GM19240 (cell line): ENCODE results near the gene PLEK2.

Experiments used
- DNase-seq: peaks from one replicate; pipeline ENCODE4 v3.0.0; 2011; ENCODE audit warnings: low spot score; ENCODE audit not compliant: insufficient read length

PLEK2 gene

DNA sequence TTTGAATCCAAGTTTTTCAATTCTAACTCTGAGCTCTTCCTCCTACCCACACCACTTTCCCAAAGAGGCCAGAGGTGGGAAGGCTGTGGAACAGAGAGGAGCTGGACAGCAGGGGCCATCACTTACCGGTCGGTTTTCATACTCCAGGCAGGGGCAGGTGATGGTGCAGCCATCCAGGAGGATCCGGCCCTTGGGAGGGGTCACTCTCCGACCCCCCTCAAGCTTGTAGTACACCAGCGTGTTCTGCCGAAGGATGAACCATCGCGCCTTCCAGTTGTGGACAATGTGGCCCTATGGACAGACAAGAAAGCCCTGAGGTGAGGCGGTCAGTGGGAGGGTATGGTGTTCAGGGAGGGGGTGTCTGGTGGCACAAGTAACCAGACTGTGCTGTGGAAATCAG is 14.4 kb downstream of the PLEK2 start:
- DNase-seq, result no peak

DNA sequence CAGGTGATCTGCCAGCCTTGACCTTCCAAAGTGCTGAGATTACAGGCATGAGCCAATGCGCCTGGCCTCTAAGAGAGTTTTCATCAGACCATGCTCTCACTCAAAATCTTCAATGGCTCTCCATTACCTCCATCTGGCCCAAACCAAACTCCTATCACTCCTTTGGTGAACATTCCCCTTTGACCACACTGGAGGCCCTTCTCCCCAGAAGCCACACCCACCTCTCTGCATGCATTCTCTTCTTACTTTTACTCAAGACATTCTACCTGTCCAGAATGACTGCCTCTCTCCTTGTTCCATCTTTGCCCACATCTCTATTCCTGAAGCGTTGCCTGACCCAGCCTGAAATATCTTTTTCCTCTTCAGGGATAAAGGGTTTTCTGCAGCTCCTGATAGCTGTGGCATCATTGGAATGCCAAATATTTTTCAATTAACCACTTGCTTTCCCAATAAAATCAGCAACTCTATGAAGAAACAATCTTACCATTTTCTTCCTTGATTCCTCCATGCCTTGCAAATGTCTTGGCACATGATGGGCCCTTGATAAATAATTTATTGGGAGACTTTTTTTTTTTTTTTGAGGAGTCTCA is 15.5 kb downstream of the PLEK2 start:
- DNase-seq, result no peak

DNA sequence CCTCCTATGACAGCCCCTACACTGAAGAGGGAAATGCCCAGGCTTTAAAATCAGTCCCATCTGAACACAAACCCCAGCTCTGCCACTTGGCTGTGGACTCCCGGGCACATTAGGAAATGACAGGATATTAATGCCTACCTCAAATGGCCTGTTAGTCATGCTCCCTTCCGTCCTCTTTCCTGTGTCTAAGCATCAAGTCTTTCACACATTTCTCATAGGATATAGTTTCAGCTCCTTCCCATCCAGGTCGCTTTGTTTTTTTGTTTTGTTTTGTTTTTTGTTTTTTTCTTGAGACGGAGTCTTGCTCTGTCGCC is 16.1 kb downstream of the PLEK2 start:
- no peak for DNase-seq

DNA sequence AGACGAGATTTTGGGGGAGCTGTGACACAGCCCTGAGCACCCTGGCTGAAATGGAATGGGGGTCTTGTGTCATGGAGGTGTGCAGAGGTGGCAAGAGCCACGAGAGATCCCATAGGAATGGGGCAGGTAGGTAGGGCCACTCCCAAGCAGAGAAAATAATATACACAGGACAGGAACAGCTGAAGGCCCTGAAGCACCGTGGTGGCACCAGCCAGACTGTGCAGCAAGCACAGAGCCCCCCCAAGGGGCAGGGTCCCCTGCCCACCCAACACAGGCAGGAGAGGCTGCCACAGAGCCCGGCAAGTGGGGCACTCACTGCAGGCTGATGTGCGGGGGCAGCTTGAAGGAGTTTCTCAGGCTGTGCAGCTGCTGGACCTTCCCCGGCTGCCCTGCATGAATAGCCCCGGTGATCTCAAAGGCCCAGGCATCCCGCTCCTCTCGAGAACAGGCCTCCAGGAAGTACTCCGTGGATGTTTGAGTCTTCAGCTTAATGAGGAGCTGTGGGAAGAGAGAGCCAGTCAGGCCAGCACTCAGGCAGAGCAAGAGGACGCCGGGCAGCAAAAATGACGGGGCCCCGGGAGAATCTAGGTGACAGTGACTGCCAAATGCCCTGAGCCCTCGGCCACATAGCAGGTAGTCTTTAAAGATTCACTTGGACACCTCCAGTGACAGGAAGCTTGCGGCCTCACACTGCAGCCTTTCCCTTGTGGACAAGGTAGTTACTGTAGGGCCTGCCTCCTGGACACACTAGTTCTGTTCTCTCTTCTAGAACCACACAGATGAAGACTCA is 16.7 kb downstream of the PLEK2 start:
- no peak for DNase-seq

DNA sequence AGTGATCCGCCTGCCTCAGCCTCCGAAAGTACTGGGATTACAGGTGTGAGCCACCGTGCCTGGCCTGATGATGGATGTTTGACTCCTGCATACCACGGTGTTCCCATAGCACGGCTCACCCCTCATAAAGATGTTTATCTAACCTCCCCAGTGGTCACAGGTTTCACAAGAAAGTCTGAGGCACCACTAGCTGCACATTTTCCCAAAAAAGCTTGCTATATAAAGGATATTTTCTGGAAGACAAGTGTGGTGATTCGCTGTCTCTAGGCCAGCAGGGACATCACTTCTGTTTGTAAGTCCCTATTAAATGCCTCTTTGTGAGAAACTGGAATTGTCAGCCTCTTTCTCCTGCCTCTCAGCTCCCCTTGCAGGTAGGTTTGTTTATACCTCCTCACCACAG is 18.3 kb downstream of the PLEK2 start:
- DNase-seq, result no peak

DNA sequence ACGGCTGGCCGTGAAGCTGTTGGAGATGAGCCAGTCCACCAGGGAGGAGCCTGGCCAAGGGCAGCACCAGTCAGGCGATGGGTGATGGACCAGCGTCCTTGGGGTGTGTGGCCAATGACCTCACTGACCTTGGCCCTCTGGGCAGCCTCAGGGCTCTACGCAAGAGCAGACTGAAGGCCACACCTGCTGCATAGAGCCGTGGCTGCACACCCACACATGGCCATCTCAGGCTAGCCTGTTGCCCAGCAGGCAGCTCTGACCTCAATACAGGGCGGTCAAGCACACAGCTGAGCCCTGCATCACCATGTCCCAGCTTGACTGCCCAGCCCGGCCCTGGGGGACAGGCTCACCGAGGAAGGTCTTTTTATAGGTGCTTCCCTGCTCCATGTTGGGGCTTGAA is 19.2 kb downstream of the PLEK2 start:
- no peak for DNase-seq

DNA sequence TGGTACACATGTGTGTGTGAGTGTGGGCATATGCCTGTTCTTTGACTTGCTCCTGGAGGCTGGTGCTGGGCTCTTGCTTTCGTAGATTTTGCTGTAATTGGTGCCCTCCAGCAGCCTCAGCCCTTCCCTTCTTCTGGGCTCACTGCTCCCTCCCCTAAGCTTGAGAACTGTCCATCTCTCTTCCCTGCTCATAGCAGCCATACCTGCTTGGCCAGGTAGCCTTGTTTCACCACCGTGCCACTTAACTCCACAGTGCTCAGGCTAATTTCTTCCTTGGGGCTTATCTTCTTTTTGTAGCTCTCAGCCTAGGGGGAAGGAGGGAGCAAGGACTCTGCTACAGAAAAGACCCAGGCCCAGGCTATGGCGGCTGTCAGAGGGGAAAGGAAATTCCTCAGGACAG is 19.8 kb downstream of the PLEK2 start:
- no peak for DNase-seq

DNA sequence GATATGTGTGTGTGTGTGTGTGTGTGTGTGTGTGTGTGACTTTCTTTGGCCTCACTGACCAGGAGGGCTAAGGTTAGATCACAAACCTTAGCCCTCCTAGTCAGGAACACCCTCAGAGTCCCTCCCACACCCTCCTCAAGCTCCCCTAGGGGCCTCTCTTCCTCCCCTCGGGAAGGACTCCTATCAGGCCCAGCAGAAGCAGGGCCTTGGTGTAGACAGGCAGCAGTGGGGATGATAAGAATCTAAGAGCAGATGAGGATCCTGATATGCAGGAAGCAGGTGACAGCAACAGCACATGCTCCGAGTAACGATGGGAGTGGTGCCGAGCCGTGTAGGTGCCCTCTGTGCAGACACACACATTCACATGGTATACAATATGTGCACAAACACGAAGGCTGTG is 20.7 kb downstream of the PLEK2 start:
- DNase-seq, result no peak

DNA sequence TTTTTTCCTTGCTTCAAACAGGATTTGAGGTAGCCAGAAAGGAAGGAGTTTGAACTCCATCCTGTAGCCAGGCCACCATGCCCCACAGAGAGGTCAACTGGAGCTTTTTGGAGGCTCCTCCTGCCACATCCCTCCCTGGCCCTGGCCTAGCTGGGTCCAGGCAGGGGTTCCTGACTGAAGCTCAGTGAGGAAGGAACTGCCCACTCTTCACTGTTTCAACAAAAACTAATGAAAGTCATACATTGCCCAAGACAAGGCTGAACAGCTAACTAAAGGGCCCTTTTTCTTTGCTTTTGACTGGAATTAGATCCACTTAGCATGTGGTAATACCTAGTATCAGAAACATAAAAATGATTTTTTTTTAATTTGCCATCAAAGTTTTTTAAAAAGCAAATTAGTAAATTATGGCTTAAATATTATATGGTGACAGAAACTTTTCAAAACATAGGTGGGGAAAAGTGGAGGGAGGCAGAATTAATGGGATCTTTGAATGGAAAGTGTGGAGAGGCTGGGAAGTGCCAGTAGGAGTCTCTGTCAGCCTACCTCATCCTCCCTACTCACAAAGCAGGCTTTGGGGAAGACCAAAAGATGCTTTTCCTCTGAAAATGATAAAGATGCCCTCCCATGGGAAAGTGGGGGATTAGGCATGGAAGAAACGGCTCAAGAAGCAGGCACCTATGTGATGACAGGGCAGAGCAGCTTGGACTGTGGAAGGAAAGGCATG is 22.0 kb downstream of the PLEK2 start:
- DNase-seq, result no peak

DNA sequence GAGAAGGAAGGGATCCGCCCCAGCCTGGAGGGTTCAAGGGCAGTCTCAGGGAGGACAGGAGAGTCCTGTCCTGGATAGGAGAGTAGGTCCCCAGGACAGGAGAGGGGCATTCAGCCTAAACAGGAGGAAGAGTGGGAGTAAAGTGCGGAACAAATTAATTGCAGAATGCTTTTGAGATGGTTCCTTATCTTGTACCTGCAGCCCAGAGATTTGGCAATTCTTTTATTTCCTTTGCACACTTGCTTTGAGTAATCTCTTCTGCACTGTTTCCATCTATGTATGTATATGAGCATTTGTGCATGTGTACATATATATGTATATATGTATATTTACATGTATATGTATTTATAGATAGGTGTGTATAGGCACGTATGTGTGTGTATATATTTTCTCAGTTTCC is 22.7 kb downstream of the PLEK2 start:
- no peak for DNase-seq

DNA sequence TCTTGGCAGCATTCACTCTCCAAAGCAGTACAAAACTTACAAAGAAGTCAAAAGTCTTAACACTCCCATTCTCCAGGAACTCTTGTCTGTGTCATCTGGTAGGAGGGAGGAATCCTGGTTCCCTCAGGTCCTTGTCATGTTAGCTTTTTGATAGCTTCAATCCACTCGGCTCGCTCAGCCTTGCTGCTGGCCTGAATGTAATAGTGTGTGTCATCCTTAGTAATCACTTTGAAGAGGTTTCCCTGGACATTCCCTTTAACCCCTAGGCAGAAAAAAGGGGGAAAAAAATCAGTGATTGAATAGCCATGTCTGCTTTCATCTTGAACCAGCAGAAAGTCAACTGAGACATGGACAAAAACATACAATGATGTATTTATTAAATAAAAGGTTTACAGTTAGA is 24.8 kb downstream of the PLEK2 start:
- no peak for DNase-seq

DNA sequence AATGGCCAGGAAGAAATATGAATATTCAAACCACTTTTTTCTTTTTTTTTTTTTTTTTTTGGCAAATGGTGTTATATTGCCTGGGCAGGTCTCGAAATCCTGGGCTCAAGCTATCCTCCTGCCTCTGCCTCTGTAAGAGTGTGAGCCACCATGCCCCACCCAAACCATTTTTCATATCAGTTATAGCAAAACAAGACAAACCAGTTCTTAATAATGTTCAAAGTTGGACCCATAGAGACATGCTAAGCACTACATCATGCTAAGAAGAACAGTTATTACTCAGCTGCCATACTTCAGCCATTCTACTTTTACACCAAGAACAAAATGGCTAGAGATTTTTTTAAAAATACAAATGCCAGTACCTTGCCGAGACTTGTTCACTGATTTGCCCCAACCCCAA is 26.3 kb downstream of the PLEK2 start:
- no peak for DNase-seq

DNA sequence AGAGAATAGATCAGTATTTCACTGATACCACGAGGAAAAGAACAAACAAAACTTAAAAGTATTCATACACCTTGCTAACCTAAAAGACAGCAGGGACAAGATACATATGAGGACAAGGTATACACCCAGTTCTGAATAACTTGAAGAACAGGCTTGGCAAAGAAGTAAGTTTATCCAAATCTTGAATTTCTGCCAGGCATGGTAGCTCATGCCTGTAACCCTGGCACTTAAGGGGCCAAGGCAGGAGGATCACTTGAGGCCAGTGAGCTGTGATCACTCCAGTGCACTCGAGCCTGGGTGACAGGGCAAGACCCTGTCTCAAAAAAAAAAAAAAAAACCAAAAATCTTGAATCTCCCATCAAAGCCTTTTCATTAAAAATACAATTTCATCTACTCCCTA is 26.8 kb downstream of the PLEK2 start:
- DNase-seq, result no peak

DNA sequence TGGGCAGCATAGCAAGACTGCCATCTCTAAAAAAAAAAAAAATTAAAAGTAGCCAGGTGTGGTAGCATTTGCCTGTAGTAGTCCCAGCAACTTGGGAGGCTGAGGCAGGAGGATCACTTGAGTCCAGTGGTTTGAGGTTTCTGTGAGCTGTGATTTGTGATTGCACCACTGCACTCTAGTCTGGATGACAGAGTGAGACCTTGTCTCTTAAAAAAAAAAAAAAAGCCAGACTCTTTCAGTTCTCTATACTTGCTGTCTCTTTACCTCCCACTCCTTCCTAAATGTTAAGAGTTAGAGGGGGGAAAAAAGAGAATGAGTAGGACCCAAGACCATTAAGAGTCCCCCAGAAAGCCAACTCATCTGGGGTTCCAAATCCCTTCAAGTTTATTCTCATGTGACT is 34.0 kb downstream of the PLEK2 start:
- no peak for DNase-seq

DNA sequence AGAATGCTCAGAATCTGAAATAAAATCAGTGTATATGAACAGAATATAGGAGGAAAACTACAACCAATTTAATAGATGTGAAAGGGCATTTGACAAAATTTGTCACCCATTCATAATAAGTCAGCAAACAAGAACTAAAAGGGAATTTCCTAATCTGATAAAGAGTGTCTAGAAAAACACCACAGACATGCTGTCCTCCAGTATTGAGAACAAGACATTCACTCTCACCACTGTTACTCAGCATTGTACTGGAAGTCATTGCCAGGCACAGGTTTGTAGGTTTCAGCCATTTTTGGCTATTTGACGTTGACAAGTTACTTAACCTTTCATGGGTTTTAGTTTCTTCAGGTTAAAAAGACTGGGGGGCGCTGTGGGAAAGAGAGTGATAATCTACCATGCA is 38.6 kb downstream of the PLEK2 start:
- no peak for DNase-seq

DNA sequence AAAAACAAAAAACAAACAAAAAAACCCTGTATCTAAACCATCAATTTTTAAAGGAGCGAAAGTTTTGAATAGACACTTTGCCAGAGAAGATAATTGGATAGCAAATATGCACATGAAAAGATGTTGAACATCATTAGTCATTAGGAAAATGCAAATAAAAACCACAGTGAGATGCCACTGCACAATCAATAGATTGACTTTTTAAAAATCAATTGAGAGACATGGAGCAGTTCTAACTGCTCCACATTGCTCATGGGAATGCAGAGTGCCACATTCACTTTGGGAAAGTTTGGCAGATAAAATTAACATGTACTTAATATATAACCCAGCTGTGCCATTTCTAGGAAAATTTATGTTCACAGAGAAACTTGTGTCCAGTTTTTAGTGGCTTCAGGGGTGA is 39.1 kb downstream of the PLEK2 start:
- DNase-seq, result no peak

DNA sequence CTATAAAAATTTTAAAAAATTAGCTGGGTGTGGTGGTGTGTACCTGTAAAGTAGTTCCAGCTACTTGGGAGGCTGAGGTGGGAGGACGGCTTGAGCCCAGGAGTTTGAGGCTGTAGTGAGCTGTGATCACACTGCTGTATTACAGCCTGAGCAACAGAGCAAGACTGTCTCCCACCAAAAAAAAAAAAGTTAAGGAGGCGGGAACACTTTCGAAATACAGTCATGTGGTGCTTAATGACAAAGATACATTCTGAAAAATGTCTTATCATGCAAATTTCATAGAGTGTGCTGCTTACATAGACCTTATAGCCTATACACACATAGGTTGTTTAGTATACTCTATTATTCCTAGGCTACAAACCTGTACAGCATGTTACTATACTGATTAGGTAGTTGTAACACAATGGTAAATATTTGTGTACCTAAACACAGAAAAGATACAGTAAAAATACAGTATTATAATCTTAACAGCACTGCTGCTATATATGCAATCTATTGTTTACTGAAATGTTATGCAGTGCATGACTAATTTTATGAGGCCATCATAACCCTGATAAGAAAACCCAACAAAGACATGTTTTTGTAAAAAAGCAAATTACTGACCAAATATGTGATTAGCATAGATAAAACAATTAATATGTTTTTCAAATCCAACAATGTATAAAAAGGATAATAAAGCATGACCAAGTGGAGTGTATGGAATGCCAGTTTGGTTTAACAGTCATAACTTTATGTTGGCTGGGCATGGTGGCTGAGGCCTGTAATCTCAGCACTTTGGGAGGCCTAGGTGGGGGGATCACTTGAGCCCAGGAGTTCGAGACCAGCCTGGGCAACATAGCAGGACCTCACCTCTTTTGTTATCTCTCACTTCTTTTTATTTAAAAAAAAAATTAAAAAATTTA is 40.5 kb downstream of the PLEK2 start:
- DNase-seq, result no peak

DNA sequence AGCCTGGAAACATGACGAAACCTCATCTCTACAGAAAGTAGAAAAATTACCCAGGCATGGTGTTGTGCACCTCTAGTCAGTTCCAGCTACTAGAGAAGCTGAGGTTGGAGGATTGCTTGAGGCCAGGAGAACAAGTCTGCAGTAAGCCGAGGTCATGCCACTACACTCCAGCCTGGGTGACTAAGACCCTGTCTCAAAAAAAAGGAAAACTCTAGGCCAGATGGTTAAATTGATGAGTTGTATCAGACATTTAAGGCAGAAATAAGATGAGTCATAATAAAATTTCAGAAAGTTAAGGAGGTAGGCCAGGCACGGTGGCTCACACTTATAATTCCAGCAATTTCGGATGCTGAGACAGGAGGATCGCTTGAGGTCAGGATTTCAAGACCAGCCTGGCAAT is 41.1 kb downstream of the PLEK2 start:
- DNase-seq, result no peak

DNA sequence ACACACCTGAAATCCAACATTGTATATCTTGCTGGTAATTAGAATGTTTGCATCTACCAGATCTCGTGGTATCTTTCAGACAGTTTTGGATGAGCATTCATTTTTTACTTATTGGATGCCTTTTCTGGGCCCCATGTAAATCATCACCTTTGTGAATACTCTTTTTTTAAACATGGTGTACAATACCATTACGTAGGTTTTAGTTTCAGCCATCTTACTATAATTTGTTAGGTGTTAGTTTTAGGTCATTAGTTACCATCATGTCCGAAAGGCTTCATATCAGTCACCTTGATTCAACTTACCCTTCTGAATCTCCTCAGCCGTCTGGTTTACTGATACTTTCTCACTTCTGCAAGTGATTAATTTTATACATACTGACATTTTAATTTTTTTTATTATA is 46.5 kb downstream of the PLEK2 start:
- DNase-seq, result no peak

DNA sequence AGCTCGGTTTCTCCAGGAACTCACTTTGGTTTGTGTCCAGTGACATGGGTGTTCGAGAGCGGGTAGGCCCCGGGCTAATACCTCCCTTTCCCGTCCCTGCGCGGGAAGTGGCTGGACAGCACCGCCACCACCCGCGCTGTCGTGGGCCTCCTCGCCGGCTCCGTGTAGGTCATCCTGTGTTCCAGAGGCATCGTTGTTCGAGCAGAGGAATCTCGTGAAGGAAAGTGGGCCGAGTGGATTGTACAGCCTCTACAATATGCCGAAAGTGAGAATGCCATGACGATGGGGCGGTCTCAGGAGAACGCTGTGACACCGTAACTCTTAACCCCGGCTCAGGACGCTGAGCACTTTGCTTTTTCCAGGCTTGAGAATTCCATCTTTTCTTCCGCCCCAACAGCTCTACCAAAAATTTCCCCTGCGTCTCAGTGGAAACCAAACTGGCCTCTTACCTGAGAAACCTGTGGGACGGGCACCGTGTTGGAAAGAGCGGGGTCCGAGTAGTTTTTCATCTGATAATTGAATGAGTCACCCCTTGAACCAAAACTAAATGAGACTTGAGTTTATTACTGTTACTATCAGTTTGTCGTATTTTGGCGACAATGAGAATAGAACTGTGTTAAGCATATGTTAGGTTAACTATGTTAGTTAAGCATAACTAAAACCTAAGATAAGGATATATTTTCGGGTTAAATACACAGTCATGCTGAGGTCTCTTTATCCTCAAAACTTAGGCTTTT is 51.3 kb downstream of the PLEK2 start:
- DNase-seq, result no peak

DNA sequence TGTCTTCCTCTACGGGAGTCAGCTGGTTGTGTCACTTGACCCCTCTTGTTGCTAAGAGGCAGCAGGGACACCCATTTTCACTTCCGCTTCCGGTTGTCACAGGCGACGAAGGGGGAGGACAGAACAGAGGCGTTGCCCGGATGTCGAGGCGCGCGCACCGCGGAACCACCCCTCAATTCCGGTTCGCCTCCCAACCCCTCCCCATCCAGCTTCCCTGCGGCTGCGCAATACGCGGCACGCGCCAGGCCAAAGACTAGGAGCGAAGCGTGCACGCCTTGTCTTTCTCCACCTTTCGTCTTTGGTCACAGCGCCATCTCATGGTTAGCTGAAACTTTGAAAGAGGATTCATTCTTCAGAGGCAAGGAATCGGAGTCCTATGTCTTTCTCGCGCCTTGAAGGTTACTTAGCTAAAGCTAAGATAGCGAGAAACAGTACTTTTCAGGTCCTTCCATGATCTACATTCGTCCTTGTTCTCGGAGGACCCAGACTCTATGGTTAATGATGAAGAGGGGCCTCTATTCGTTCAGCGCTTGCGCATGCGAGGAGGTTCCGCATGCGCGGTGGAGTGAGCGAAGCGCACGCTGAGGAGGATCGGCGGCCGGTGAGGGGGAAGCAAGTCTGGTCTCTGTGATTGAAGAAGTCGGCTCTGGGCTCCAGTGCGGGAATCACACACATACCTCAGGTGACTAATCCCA is 52.0 kb downstream of the PLEK2 start, which contains the start of the genes ATP6V1D and EIF2S1:
Gene ATP6V1D (minus strand): TSS at position 30 of the 695 bp plus-strand sequence. CDS start 106 bp downstream, outside the sequence.
Gene EIF2S1 (plus strand): TSS at position 554 of the 695 bp plus-strand sequence. CDS start 4,440 bp downstream, outside the sequence.
- DNase-seq, result peak; percentile 83
